ENCODE results near the gene ARHGEF10L. TPM values are rescaled to one million over a fixed set of nuclear protein-coding genes. Genes with fewer than 3 reads are reported as not detected.

The ARHGEF10L gene
- total RNA-seq, 2 experiments from 2014 or later = not detected

DNA sequence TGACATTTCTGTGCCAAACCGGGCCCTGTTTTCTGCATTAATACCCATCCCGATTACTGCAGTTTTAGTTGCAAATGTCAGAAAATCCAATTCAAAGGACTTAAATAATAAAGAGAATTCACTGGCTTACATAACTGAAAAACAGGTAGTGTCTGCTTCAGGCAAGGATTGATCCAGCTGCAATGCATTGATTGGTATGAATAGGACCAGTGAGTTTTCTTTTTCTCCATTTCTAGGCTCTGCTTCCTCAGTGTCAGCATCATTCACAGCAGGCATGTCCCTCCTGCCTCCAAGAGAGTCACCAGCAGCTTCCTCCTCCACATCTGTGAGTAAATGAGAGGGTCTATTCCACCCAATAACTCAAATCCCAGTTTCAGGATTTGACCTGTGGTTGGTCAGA is 181.9 kb downstream of the ARHGEF10L start:
- ATAC-seq (no peak), DNase-seq (no peak)
- ChIA-PET POLR2A (no interaction called here), CTCF (interaction anchor here (0.8 kb wide), 1 partner anchor 379 kb away, joined by 3 read pairs; no protein-coding TSS in a partner anchor)
- Mint-ChIP-seq H3K27ac (no peak overlapping the region), H3K36me3 (ENCODE audit: low read depth) (no peaks in the 10 kb centered on the region), H3K4me1 (ENCODE audit: low read depth) (no peaks in the 10 kb centered on the region), H3K27me3 (ENCODE audit: low read depth) (no peaks in the 10 kb centered on the region), H3K4me3 (no peak overlapping the region), H3K9me3 (ENCODE audit: insufficient read depth) (no peaks in the 10 kb centered on the region)

DNA sequence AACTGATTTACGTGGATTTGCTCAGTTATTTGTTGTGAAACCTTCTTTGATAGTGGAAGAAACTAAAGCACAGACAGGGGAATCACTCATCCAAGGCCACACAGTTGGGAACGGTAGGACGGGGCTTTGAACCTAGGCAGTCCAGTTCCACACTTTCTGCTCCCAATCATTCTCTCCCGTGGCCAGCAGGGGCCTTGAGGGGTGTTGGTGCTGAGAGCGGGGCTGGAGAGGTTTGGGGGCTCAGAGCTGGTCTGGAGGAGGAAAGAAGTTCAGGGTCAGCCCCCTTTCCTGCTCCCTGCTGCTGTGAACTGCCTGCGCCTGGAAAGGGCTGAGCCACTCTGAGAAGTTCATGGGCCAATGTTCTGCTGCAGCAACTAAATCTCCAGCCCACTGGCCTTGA is 184.2 kb downstream of the ARHGEF10L start:
- Mint-ChIP-seq H3K4me1 (ENCODE audit: low read depth) (no peaks in the 10 kb centered on the region), H3K27me3 (ENCODE audit: low read depth) (no peaks in the 10 kb centered on the region), H3K9me3 (ENCODE audit: insufficient read depth) (no peaks in the 10 kb centered on the region), H3K36me3 (ENCODE audit: low read depth) (no peaks in the 10 kb centered on the region), H3K27ac (no peak overlapping the region), H3K4me3 (no peak overlapping the region)
- CTCF ChIA-PET = no interaction called here
- POLR2A ChIA-PET = no interaction called here
- ATAC-seq = no peak
- DNase-seq = no peak

DNA sequence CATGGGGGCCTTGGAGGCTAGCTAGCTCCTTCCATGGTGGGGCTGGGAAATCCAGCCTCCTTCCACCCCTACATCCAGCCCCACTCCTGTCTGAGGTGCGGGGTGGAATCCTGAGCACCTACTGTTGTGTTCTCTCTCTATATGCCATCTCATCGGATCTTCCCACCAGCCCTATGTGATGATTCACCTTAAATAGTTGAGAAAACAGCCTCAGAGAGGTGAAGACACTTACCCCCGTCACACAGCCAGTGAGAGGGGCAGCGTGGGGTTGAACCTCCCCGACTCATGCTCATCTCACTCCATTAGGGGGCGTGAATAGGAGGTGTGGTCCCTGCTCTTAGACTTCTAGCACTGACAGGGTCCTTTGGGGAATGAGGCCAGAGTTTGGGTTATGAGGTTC is 184.7 kb downstream of the ARHGEF10L start:
- DNase-seq (no peak), ATAC-seq (no peak)
- Mint-ChIP-seq H3K27me3 (ENCODE audit: low read depth) (no peaks in the 10 kb centered on the region), H3K9me3 (ENCODE audit: insufficient read depth) (no peaks in the 10 kb centered on the region), H3K27ac (no peak overlapping the region), H3K4me1 (ENCODE audit: low read depth) (no peaks in the 10 kb centered on the region), H3K36me3 (ENCODE audit: low read depth) (no peaks in the 10 kb centered on the region), H3K4me3 (no peak overlapping the region)
- ChIA-PET CTCF (no interaction called here), POLR2A (no interaction called here)

DNA sequence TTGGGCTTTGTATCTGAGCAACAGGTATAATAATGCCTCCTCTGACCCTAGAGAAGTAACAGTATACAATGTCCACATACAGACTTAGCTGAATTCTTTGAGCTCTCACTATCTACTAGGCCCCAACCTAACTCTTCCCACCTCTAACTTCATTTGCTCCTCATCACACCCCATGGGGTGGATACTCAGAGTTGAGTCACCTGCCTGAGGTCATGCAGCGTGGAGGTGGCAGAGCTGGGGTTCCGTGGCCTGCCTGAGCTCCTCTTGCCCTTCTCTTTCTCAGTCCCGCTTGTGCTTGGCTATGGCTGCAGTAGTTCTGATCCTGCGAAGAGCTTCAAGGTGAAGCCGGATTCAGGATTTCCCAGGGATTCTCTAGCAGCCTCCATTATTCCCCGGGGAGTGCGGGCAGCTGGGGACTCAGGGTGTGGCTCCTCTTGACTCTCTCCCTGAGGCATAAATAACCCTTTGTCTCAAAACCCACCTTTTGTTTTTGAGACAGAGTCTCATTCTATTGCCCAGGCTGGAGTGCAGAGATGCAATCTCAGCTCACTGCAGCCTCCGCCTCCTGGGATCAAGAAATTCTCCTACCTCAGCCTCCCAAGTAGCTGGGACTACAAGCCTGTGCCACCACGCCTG is 185.7 kb downstream of the ARHGEF10L start:
- no peak overlapping the region for H3K4me3 Mint-ChIP-seq
- ChIA-PET CTCF (interaction anchor here (0.6 kb wide), 1 partner anchor 118 kb away, joined by 3 read pairs; no protein-coding TSS in a partner anchor), POLR2A (no interaction called here)
- ATAC-seq = no peak
- no peaks in the 10 kb centered on the region for H3K4me1 Mint-ChIP-seq (ENCODE audit: low read depth)
- H3K27me3 Mint-ChIP-seq (ENCODE audit: low read depth) = no peaks in the 10 kb centered on the region
- no peaks in the 10 kb centered on the region for H3K36me3 Mint-ChIP-seq (ENCODE audit: low read depth)
- H3K9me3 Mint-ChIP-seq (ENCODE audit: insufficient read depth) = no peaks in the 10 kb centered on the region
- DNase-seq = no peak
- H3K27ac Mint-ChIP-seq = no peak overlapping the region

DNA sequence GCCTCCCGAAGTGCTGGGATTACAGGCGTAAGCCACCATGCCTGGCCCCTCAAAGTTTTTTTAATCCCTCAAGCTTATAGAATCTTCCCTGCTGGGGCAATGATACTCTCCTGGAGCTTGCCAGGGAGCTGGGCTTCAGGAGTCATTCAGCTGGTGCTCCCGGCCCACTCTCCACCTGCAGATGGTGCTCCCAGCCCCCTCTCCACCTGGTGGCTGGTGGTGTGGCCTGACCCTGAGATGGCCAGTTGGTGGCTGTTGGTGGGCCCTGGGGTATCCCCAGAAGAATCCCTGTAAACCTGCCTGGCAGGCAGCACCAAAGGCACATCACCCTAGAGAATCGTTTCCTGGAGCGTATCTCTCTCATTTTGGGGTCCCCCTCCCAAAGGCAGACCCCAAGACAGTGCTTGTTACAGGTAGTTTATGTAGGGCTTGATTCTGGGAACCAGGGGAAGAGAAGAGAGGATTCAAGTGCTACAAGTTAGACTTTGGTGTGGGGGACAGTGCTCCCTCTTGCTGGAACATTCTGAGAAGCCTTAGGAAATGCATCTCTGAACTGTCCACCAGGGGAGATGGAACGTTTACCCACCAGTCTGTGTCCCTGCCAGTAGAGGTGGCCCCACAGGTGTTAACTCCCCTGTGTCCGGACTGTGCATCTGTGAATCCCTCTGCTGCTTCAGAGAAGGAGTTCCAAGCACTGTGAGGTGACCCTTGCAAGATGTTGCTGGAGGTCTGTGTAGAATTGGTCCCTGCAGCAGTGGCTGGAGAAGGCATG is 186.5 kb downstream of the ARHGEF10L start:
- H3K36me3 Mint-ChIP-seq (ENCODE audit: low read depth) = no peaks in the 10 kb centered on the region
- H3K27me3 Mint-ChIP-seq (ENCODE audit: low read depth) = no peaks in the 10 kb centered on the region
- POLR2A ChIA-PET = no interaction called here
- DNase-seq (no peak), ATAC-seq (no peak)
- no peak overlapping the region for H3K27ac Mint-ChIP-seq
- CTCF ChIA-PET = interaction anchor here (0.6 kb wide), 1 partner anchor 119 kb away, joined by 3 read pairs; no protein-coding TSS in a partner anchor
- no peak overlapping the region for H3K4me3 Mint-ChIP-seq
- H3K9me3 Mint-ChIP-seq (ENCODE audit: insufficient read depth) = no peaks in the 10 kb centered on the region
- no peaks in the 10 kb centered on the region for H3K4me1 Mint-ChIP-seq (ENCODE audit: low read depth)

DNA sequence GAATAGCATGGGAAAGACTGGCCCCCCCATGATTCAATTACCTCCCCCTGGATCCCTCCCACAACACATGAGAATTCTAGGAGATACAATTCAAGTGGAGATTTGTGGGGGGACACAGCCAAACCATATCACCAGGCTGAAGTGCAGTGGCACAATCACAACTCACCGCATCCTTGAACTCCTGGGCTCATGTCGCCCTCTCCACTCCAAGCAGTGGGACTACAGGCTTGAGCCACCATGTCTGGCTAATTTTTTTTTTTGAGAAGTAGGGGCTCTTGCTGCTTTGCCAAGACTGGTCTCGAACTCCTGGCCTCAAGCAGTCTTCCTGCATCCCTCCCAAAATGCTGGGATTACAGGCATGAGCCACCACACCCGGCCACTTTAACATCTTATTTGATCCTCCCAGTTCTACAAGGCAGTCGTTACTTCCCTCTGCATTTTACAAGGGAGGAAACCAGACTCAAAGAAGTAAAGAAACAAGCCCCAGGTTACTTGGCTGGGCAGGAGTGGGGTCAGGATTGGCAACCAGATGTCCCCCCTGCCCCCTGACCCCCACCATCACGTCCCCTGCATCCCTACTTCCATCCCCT is 188.7 kb downstream of the ARHGEF10L start:
- no peak for ATAC-seq
- Mint-ChIP-seq H3K9me3 (ENCODE audit: insufficient read depth) (no peaks in the 10 kb centered on the region), H3K27ac (no peak overlapping the region), H3K4me3 (no peak overlapping the region), H3K36me3 (ENCODE audit: low read depth) (no peaks in the 10 kb centered on the region), H3K4me1 (ENCODE audit: low read depth) (no peaks in the 10 kb centered on the region), H3K27me3 (ENCODE audit: low read depth) (no peaks in the 10 kb centered on the region)
- CTCF ChIA-PET = no interaction called here
- POLR2A ChIA-PET = no interaction called here
- DNase-seq = no peak

DNA sequence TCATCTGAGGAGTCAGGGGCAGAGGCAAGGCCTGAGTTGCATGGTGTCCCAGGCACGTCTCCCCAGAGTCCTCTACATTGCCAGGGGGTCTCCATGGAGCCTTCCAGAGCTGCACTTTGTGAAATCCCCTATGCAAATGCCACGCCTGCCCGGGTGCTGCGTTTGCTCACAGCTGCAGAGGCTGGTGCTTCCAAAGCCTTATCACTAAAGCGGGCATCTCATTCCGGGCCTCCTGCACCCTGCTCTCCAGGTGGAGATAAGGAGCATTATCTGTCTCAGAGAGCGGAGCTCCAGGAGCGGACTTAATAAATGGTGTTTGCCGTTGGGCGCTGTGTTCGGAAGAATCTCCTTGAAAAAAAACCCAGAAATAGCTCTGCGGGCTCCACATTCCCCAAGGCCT is 189.8 kb downstream of the ARHGEF10L start:
- Mint-ChIP-seq H3K27me3 (ENCODE audit: low read depth) (no peaks in the 10 kb centered on the region), H3K36me3 (ENCODE audit: low read depth) (no peaks in the 10 kb centered on the region), H3K4me1 (ENCODE audit: low read depth) (no peaks in the 10 kb centered on the region), H3K9me3 (ENCODE audit: insufficient read depth) (no peaks in the 10 kb centered on the region), H3K4me3 (no peak overlapping the region), H3K27ac (no peak overlapping the region)
- ChIA-PET POLR2A (no interaction called here), CTCF (no interaction called here)
- DNase-seq (no peak), ATAC-seq (no peak)

DNA sequence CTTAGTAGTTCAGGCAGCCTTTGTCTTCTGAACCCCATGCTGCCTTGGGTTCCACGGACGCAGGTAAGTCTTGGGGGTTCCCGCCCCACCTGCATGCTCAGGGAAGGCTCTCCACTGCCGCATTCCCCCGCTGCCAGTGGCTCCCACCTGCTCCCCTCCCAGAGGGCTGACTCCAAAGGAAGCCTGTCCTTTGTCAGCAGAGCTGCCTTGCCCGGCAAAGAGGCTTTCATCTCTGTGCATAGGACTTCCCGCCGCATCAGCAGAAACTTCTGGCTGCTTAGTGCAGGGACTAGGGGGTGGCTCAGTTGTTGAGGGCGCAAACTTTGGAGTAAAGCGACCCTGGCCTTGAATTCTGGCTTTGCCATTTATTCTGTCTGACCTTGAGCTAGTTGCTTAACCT is 190.4 kb downstream of the ARHGEF10L start:
- Mint-ChIP-seq H3K9me3 (ENCODE audit: insufficient read depth) (no peaks in the 10 kb centered on the region), H3K27ac (no peak overlapping the region), H3K4me3 (no peak overlapping the region), H3K36me3 (ENCODE audit: low read depth) (no peaks in the 10 kb centered on the region), H3K4me1 (ENCODE audit: low read depth) (no peaks in the 10 kb centered on the region), H3K27me3 (ENCODE audit: low read depth) (no peaks in the 10 kb centered on the region)
- ChIA-PET POLR2A (no interaction called here), CTCF (no interaction called here)
- no peak for DNase-seq
- ATAC-seq = no peak

DNA sequence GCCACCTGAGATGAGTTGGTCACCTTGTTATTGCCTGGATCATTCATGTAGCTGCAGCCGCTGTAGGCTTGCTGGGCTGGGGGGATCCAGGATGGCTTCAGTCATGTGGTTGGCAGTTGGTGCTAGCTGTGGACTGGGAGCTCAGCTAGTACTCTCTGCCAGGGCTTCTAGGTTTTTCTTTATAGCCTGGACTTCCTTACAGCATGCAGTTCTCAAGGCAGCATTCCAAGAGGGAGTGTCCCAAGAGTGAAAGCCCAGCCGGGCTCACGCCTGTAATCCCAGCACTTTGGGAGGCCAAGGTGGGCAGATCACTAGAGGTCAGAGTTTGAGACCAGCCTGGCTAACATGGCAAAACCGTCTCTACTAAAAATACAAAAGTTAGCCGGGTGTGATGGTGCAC is 192.0 kb downstream of the ARHGEF10L start:
- H3K36me3 Mint-ChIP-seq (ENCODE audit: low read depth) = no peaks in the 10 kb centered on the region
- no peaks in the 10 kb centered on the region for H3K9me3 Mint-ChIP-seq (ENCODE audit: insufficient read depth)
- DNase-seq (no peak), ATAC-seq (no peak)
- H3K4me3 Mint-ChIP-seq = no peak overlapping the region
- no peak overlapping the region for H3K27ac Mint-ChIP-seq
- ChIA-PET POLR2A (no interaction called here), CTCF (no interaction called here)
- H3K27me3 Mint-ChIP-seq (ENCODE audit: low read depth) = no peaks in the 10 kb centered on the region
- no peaks in the 10 kb centered on the region for H3K4me1 Mint-ChIP-seq (ENCODE audit: low read depth)

DNA sequence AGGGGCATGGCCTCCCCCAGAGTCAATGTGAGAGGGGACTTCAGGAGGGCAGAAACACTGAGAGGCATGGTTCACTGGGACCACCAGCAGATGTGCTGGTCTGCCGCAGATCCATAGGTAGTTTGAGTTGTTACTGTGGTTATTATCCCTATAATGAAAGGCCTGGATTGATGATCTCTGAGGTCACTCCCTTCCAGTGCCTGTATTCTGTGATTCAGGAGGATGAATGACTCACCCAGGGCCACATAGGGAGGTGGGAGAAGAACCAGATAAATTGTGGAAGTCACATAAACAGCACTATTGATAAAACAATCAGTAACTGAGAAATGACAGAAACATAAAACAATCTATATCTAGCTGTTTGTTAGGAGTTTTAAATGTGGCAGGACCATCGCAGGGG is 193.0 kb downstream of the ARHGEF10L start:
- no peaks in the 10 kb centered on the region for H3K4me1 Mint-ChIP-seq (ENCODE audit: low read depth)
- H3K9me3 Mint-ChIP-seq (ENCODE audit: insufficient read depth) = no peaks in the 10 kb centered on the region
- H3K27ac Mint-ChIP-seq = no peak overlapping the region
- H3K36me3 Mint-ChIP-seq (ENCODE audit: low read depth) = no peaks in the 10 kb centered on the region
- ChIA-PET POLR2A (no interaction called here), CTCF (no interaction called here)
- DNase-seq (no peak), ATAC-seq (no peak)
- H3K4me3 Mint-ChIP-seq = no peak overlapping the region
- H3K27me3 Mint-ChIP-seq (ENCODE audit: low read depth) = no peaks in the 10 kb centered on the region

DNA sequence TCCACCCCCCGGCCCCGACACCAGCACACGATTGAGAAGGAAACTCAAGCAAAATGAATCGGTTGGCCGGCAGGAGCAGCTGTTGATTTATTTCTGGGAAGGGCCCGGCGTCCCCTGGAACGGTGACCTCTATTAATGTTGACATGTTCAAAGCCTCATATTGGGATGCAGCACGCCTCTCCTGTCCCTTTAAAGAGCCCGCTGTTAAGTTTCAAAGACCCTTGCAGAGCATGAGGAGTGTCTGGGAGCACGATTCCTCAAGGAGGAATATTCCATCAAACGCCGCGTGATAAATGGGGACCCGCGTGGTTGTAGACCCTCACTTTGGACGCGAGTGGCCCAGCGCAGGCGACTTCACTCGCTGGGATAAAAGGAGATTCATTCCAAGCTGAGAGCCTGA is 194.2 kb downstream of the ARHGEF10L start:
- H3K27ac Mint-ChIP-seq = no peak overlapping the region
- ChIA-PET POLR2A (no interaction called here), CTCF (no interaction called here)
- H3K4me3 Mint-ChIP-seq = no peak overlapping the region
- DNase-seq (no peak), ATAC-seq (no peak)
- no peaks in the 10 kb centered on the region for H3K27me3 Mint-ChIP-seq (ENCODE audit: low read depth)
- no peaks in the 10 kb centered on the region for H3K36me3 Mint-ChIP-seq (ENCODE audit: low read depth)
- no peaks in the 10 kb centered on the region for H3K9me3 Mint-ChIP-seq (ENCODE audit: insufficient read depth)
- H3K4me1 Mint-ChIP-seq (ENCODE audit: low read depth) = no peaks in the 10 kb centered on the region

DNA sequence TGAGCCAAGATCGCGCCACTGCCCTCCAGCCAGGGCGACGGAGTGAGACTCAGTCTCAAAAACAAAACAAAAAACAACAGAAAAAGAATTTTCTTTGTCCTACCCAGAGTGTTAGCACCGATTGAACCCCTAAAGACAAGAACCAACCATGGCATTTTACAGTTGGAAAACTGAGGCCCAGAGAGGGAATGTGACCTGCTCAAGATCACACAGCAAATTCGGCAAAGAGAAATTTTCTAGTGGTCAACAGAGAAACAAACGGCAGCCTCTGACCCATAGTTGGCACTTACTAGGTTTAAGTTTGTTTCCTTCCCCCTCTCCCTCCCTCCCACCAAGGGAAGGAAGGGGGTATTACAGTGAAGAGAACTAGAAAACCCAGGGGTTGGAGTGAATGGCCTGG is 195.1 kb downstream of the ARHGEF10L start:
- H3K36me3 Mint-ChIP-seq (ENCODE audit: low read depth) = no peaks in the 10 kb centered on the region
- H3K4me3 Mint-ChIP-seq = no peak overlapping the region
- no peak for DNase-seq
- ChIA-PET CTCF (no interaction called here), POLR2A (no interaction called here)
- H3K27me3 Mint-ChIP-seq (ENCODE audit: low read depth) = no peaks in the 10 kb centered on the region
- no peaks in the 10 kb centered on the region for H3K9me3 Mint-ChIP-seq (ENCODE audit: insufficient read depth)
- no peak overlapping the region for H3K27ac Mint-ChIP-seq
- no peaks in the 10 kb centered on the region for H3K4me1 Mint-ChIP-seq (ENCODE audit: low read depth)
- ATAC-seq = no peak
